DMS114 treated with DMSO at 0.1 percent for 48 hours (cell line): ENCODE measurements around the gene BIRC5.

ENCODE experiments used
- DNase-seq: peaks from one replicate; lab custom pipeline; 2025; ENCODE audit not compliant: unreplicated experiment; lab: John Stamatoyannopoulos, UW

The BIRC5 gene

GRCh38 chr17:78255029-78255656, 41.1 kb downstream of the BIRC5 start:
- no peak for DNase-seq

GRCh38 chr17:78255953-78256706, 42.1 kb downstream of the BIRC5 start:
- DNase-seq = no peak

GRCh38 chr17:78256707-78257591, 42.9 kb downstream of the BIRC5 start:
- DNase-seq = no peak

- no peak for DNase-seq
Observed at GRCh38 chr17:78257810-78258322, 43.8 kb downstream of the BIRC5 start.

DNA sequence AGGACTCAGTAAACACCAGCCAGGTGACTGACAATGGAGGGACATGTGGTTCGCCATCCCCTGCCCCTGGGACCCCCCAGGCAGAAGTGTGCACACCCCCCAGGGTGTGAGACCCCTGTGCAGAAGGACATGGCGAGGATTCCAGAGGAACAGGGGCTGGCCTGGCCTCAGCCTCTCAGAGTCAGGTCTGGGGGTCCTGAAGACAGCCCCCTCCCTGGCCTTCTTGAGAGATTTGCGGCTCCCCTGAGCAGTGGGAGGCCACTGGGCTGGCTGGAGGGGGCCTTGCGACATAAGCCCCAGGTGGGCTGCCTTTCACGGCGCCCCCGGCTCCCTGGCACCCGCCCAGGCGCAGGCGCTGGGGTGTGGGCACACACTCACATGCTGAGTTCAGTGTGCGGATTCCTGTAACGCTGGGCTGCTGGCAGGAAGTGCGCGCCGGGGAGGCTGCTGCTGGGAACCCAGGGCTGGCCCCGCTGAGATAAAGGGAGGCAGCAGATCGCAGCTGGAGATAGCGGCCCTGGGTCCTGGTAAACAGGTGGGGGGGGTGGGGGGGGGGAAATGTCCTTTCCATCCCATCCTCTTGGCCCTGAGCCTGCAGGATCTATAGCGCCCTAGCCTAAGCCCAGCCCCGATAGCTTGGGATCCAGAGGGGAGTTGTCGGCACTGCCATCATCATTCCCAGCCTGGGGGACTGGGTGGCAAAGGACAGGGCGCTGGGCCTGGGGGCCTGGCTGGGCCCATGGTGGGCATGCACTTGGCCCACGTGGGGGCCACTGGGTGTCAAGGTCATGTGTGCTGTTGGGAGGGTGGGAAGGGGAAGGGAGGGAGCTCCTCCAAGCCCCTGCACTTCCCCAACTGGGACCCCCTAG, 44.5 kb downstream of the BIRC5 start:
- DNase-seq = no peak

DNA sequence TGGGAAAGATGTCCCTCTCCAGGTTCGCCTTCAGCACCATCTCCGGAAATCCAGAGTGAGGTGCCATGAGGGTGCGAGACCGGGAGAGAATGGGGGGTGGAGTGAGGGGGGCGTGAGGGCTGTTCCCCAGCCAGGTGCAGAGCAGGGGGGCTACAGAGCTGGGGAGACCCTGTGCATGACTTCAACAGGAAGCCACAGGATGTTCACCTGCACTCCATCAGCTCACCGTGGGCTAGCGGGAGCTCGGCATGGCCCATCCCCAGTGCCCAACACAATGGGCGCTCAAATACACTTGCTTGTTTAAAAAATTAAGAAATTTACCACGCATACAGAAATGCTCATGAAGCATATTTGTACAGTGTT, 45.1 kb downstream of the BIRC5 start:
- DNase-seq = no peak

GRCh38 chr17:78263063-78263735, 49.1 kb downstream of the BIRC5 start:
- DNase-seq = no peak

DNA sequence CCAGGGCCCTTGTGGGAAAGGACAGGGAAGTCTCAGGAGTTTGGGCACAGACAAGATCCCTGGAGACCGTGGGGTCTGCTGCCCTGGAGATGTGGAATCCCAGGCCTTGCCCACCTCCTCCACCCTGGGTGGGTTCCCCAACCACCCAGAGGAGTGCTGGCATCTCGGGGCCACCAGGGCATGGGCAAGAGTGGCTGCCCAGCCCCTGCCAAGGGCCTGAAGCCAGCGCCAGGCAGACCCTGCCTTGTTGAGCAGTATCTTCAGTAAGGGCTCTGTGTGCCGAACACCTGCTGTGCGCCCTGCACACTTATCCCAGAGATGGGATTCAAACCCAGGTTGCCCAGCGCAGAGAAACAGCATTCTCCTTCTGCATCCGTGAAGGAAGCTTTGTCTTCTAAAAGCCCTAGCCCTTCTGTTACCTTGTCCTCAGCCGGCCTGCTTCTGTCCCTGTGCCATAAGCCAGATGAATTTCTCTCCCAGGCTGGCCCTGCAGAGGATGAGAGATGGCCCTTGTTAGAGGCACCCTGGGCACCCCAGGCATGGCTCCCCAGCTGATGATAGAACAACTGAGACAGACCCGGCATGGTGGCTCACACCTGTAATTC, 49.8 kb downstream of the BIRC5 start:
- DNase-seq = no peak

GRCh38 chr17:78264590-78264989, 50.5 kb downstream of the BIRC5 start:
- no peak for DNase-seq

DNA sequence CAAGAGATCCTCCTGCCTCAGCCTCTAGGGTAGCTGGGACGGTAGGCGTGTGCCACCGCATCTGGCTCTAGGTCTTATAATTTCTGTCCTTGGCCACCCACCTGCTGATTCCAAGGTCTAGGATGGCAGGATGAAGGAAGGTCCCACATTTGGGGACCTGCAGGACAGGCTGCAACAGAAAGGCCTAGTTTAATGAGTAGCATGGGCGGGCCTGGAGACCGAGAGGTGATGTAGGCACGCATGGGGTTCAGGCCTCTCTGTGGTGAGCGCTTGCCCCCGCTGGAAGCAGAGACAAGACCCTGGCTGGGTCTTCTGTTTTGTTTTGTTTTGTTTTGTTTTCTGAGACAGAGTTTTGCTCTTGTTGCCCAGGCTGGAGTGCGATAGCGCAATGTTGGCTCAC, 51.1 kb downstream of the BIRC5 start:
- DNase-seq = no peak

DNA sequence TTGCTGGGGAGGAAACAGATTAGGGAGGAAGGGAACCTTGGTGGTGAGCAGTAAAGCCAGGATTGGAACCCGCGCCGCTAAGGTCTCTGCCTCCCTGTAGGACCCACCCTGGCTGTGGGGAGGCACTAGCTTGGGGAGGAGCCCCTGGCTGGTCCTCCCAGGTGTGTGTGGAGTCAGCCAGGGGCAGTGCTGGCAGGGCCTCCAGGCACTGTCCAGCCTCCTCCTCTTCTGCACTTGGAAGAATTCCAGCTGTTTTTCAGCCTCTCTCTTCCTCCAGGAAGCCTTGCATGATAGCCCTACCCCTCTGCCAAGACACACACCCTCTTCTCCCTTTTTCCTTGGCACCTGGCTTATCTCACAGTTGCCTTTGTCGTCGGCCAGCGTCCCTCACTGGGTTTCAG, 52.2 kb downstream of the BIRC5 start:
- DNase-seq = no peak

- DNase-seq = no peak
Observed at GRCh38 chr17:78266771-78267170, 52.7 kb downstream of the BIRC5 start.

DNA sequence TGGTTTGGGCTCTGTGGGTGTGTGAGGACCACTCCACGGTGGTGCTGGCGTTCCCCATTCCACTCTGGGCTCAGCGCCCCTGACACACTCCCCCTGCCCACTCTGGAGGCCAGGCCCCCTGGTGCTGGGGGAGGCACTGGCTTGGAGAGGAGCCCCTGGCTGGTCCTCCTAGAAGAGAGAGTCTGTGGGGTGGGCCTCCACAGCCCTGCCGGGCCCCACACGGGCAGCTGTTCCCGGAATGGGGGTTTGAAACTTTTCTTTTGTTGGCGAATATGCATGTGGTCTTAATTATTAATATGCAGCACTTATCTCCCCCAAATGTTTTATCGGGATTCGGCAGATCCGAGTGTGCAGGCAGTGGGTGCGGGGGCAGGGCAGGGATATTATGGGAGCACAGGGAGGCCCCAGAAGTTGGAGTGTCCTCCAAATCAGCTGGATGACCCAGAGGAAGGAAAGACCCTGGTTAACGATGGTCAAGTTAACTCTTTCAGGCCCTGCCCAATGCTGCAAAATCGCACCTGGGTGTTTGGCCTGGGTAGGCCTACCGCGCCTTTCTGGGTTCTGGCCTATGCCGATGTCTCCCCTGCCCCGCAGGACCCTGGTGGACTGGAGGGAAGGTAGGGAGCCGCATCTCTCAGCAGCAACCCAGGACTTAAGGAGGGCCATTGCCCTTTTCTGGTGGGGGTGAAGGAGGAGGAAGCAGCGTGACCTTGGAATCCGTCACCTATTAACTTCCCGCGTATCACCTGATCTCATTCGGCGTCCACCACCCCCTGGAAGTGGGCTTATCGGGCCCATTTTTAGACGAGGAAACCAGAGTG, 53.4 kb downstream of the BIRC5 start:
- no peak for DNase-seq

GRCh38 chr17:78268191-78268874, 54.3 kb downstream of the BIRC5 start:
- DNase-seq = no peak

DNA sequence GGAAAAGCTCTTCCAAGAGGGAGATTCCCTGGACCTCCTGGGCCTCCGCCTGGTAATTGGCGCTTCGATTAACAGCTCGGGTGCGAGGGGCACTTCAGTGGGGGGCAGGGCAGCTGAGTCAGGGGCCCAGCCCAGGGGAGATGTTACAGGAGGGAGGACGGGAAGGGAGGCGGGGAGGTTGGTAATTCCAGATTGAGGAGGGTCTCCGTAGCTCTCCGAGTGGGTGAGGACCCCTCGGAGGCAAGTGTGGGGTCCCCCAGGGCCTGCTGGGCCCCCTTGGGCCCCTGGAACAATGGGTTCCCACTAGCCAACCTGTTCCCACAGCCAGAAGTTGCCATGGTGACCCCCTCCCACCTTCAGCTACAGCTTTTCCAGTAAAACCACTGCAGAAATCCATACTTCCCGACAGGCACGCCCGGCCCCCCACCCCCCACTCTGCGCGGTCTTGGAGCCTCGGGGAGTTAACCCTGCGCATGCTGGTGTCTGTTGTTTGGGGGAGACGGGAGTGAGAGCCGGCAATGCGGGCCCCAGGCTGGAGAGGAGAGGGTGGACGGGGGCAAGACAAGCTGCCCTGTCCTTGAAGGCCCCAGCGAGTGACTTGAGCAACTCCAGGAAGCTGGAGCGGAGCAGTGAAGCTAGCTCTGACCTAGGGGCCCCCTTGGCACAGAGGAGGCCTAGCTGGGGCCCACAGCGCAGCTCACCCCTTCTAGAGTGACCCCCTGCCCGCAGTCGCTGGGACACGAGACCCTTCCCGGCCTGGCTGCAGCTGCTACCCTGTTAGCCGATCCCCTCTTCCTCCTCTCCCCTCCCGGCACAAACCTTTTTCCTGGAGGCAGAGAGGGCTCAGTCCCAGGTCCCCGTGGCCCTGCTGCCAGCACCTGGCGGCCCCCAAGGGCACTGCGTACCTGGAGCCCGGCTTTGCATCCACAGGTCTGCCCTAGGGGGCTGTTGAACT, 55.2 kb downstream of the BIRC5 start:
- no peak for DNase-seq

- DNase-seq = no peak
Observed at GRCh38 chr17:78269955-78270381, 55.9 kb downstream of the BIRC5 start.
